GM21381 (cell line): ENCODE measurements around the gene MPST.

Experiments used
- ATAC-seq: cut with Tn5 transposase; IDR thresholded peaks from one replicate; pipeline ENCODE4 v1.9.1; 2021; ENCODE audit warnings: mild to moderate bottlenecking, moderate library complexity; ENCODE audit not compliant: unreplicated experiment

Gene MPST

GRCh38 chr22:37075822-37076433 lies 56.4 kb downstream of the MPST start:
- no peak for ATAC-seq

GRCh38 chr22:37077802-37078448 lies 58.4 kb downstream of the MPST start:
- no peak for ATAC-seq

GRCh38 chr22:37079158-37079557 lies 59.6 kb downstream of the MPST start:
- ATAC-seq: no peak
